ENCODE data around the gene GALK1. TPM values are rescaled to one million over a fixed set of nuclear protein-coding genes. Genes with fewer than 3 reads are reported as not detected.

Gene GALK1
- total and polyA plus RNA-seq, 9 of the 15 experiments (the other 6 are each of a cell fraction or from before 2014, with no cell fraction given): 0.45 to 51.6 (median 17.4) TPM

DNA sequence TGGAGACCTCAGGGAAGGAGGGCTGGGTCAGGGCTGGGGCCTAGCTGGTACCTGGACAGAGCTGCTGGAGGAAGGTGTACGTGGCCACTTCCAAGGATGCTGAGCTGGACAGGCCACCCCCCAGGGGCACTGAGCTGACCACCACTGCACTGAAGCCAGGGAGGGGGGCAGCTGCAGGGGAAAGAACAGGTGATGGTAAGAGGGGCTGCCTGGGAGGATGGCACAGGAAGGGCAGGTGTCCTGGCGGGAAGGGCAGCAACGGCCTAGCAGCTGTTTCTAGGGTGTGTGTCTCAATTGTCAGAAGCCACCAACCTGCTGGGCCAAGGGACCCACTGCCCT, 1.8 kb downstream of the GALK1 start:
- TF ChIP-seq MYNN (IDR thresholded peaks at IDR 0.05) (no peak), MYNN (CRISPR knock-in tag; IDR thresholded peaks at IDR 0.05) (no peak), CHCHD3 (CRISPR knock-in tag; IDR thresholded peaks at IDR 0.05) (no peak), ZNF143 (CRISPR knock-in tag; IDR thresholded peaks at IDR 0.05) (0 out of 2 replicates have a peak, but pooled peaks have one; percentile 20)
- no peak overlapping the region for H3K4me3 ChIP-seq
- intact Hi-C loops (cut with micrococcal nuclease): loop anchor here (5.0 kb wide), 1 partner anchor 84 kb away; no protein-coding TSS in a partner anchor
- POLR2A ChIA-PET: interaction anchor here (1.6 to 14.7 kb wide), 3 partner anchors 9 to 67 kb away, joined by 6 to 464 read pairs (median 8); a partner anchor contains a TSS
- peak overlapping the region in 1 of 2 experiments; percentile 65; a peak in 1 of 4 replicates for H3K9ac ChIP-seq (ENCODE audit: insufficient read depth in 1 of 2, low read depth in 2 of 2, low read length in 2 of 2)
- H4K20me1 ChIP-seq (replicated peaks; ENCODE audit: control insufficient read depth, insufficient read depth, low read length): no peaks in the 10 kb centered on the region; the same call in 1 of the 2 replicates
- H3K79me2 ChIP-seq (ENCODE audit: control insufficient read depth, insufficient read depth, low read length): no peaks in the 10 kb centered on the region
- in situ Hi-C loops (cut with MboI): no loop called here
- WGBS (ENCODE audit: insufficient coverage, low coverage, missing lambda C conversion rate): 94% methylated on average over 3 of the region's 3 CpGs
- ATAC-seq (no peak), FAIRE-seq (no peak), DNase-seq (ENCODE audit: extremely low read depth in 1 of 4, low spot score in 3 of 4) (no peak)
- H3K27me3 ChIP-seq (ENCODE audit: control insufficient read depth in 2 of 2, insufficient read depth in 2 of 2, low read length in 2 of 2): no peaks in the 10 kb centered on the region
- no peak overlapping the region for H3K27ac ChIP-seq (ENCODE audit: extremely low read depth, low read depth, low read length)
- no TSS peak for BruUV-seq (replicated peaks)
- no peak overlapping the region for H3K4me2 ChIP-seq (ENCODE audit: insufficient read depth, low read length)
- H3K9me1 ChIP-seq (ENCODE audit: control insufficient read depth, insufficient read depth, low read length): peaks cover 4% of the 10 kb centered on the region
- H3K9me3 ChIP-seq (replicated peaks; ENCODE audit: control insufficient read depth, insufficient read depth, low read depth, low read length): no peaks in the 10 kb centered on the region
- CTCF ChIA-PET (ENCODE audit: low intra/inter-chr PET ratio): no interaction called here
- no peak overlapping the region for H2AFZ ChIP-seq (ENCODE audit: low read depth, low read length)
- no peaks in the 10 kb centered on the region for H3K36me3 ChIP-seq (ENCODE audit: control insufficient read depth, insufficient read depth, low read length)
- H3K4me1 ChIP-seq (replicated peaks in 1 of 2; ENCODE audit: control insufficient read depth in 2 of 2, insufficient read depth in 2 of 2, low read length in 2 of 2): peaks cover 12 to 44% of the 10 kb centered on the region in 2 experiments

DNA sequence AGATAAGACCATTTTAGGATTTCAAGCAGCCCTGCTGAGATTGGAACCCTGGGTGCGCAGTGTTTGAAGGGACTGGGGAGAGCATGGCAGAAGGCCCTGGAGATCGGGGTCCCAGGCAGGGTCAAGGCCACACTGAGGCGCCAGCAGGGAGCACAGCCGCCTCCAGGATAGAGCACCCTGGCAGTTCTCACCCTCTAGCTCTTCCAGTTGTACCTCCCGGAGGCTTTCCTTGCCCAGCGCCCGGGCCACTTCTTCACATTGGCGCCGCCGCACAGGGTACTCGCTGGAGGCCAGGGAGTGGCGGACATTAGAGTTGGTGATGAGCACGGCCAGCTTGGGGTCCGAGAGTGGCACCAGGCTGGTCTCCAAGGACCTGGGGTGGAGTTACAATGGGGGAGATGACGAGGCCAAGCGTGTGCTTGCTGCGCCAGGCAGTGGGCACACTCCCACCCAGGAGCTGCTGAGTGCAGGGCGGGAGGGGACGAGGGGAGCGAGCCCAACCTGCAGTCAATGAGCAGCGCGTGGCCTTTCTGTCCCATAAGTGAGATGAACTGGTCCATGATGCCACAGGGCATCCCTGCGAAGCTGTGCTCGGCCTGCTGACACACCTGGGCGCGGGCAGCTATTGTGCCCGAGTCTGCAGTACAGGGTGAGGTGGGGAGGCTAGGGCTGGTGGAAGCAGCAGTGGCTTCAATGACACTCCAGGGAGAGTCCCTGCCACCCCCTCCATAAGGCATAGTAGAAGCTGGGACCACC, 2.3 kb downstream of the GALK1 start:
- FAIRE-seq (no peak), ATAC-seq (no peak), DNase-seq (ENCODE audit: extremely low read depth in 1 of 4, low spot score in 3 of 4) (no peak)
- Histone ChIP-seq H2AFZ (ENCODE audit: low read depth, low read length) (no peak overlapping the region), H3K9ac (ENCODE audit: insufficient read depth in 1 of 2, low read depth in 2 of 2, low read length in 2 of 2) (peak overlapping the region in 1 of 2 experiments; percentile 65; a peak in 1 of 4 replicates), H3K4me3 (no peak overlapping the region), H3K4me2 (ENCODE audit: insufficient read depth, low read length) (no peak overlapping the region), H3K9me3 (replicated peaks; ENCODE audit: control insufficient read depth, insufficient read depth, low read depth, low read length) (no peaks in the 10 kb centered on the region), H3K36me3 (ENCODE audit: control insufficient read depth, insufficient read depth, low read length) (no peaks in the 10 kb centered on the region), H3K9me1 (ENCODE audit: control insufficient read depth, insufficient read depth, low read length) (peaks cover 4% of the 10 kb centered on the region), H3K4me1 (replicated peaks in 1 of 2; ENCODE audit: control insufficient read depth in 2 of 2, insufficient read depth in 2 of 2, low read length in 2 of 2) (peaks cover 12 to 49% of the 10 kb centered on the region in 2 experiments), H3K27ac (ENCODE audit: extremely low read depth, low read depth, low read length) (no peak overlapping the region), H4K20me1 (replicated peaks; ENCODE audit: control insufficient read depth, insufficient read depth, low read length) (no peaks in the 10 kb centered on the region; the same call in 1 of the 2 replicates), H3K79me2 (ENCODE audit: control insufficient read depth, insufficient read depth, low read length) (no peaks in the 10 kb centered on the region), H3K27me3 (ENCODE audit: control insufficient read depth in 2 of 2, insufficient read depth in 2 of 2, low read length in 2 of 2) (no peaks in the 10 kb centered on the region)
- intact Hi-C loops (cut with micrococcal nuclease) (loop anchor here (5.0 kb wide), 1 partner anchor 85 kb away; no protein-coding TSS in a partner anchor), in situ Hi-C loops (cut with MboI) (no loop called here)
- WGBS (ENCODE audit: insufficient coverage, low coverage, missing lambda C conversion rate): 92% methylated on average over 21 of the region's 27 CpGs
- CTCF ChIA-PET (ENCODE audit: low intra/inter-chr PET ratio): interaction anchor here (0.7 kb wide), 1 partner anchor 82 kb away, joined by 3 read pairs; no protein-coding TSS in a partner anchor
- POLR2A ChIA-PET: interaction anchor here (0.5 to 14.7 kb wide), 7 partner anchors 9 to 131 kb away, joined by 3 to 464 read pairs (median 6); a partner anchor contains a TSS
- no TSS peak for BruUV-seq (replicated peaks)
- TF ChIP-seq ZNF77 (CRISPR knock-in tag; IDR thresholded peaks at IDR 0.05) (no peak), OTX1 (CRISPR knock-in tag; IDR thresholded peaks at IDR 0.05) (no peak), POLR2AphosphoS2 (IDR thresholded peaks at IDR 0.05; ENCODE audit: low read length) (no peak)
- TF ChIP-seq, protein P1, sequence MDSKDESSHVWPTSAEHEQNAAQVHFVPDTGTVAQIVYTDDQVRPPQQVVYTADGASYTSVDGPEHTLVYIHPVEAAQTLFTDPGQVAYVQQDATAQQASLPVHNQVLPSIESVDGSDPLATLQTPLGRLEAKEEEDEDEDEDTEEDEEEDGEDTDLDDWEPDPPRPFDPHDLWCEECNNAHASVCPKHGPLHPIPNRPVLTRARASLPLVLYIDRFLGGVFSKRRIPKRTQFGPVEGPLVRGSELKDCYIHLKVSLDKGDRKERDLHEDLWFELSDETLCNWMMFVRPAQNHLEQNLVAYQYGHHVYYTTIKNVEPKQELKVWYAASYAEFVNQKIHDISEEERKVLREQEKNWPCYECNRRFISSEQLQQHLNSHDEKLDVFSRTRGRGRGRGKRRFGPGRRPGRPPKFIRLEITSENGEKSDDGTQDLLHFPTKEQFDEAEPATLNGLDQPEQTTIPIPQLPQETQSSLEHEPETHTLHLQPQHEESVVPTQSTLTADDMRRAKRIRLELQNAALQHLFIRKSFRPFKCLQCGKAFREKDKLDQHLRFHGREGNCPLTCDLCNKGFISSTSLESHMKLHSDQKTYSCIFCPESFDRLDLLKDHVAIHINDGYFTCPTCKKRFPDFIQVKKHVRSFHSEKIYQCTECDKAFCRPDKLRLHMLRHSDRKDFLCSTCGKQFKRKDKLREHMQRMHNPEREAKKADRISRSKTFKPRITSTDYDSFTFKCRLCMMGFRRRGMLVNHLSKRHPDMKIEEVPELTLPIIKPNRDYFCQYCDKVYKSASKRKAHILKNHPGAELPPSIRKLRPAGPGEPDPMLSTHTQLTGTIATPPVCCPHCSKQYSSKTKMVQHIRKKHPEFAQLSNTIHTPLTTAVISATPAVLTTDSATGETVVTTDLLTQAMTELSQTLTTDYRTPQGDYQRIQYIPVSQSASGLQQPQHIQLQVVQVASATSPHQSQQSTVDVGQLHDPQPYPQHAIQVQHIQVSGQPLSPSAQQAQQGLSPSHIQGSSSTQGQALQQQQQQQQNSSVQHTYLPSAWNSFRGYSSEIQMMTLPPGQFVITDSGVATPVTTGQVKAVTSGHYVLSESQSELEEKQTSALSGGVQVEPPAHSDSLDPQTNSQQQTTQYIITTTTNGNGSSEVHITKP (IDR thresholded peaks at IDR 0.05; ENCODE audit: partially characterized antibody): no peak
- TF ChIP-seq, protein P2, sequence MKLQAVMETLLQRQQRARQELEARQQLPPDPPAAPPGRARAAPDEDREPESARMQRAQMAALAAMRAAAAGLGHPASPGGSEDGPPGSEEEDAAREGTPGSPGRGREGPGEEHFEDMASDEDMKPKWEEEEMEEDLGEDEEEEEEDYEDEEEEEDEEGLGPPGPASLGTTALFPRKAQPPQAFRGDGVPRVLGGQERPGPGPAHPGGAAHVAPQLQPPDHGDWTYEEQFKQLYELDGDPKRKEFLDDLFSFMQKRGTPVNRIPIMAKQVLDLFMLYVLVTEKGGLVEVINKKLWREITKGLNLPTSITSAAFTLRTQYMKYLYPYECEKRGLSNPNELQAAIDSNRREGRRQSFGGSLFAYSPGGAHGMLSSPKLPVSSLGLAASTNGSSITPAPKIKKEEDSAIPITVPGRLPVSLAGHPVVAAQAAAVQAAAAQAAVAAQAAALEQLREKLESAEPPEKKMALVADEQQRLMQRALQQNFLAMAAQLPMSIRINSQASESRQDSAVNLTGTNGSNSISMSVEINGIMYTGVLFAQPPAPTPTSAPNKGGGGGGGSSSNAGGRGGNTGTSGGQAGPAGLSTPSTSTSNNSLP (IDR thresholded peaks at IDR 0.05; ENCODE audit: borderline replicate concordance, low read depth, low read length): no peak

Measured in K562 (cell line).